Testis (tissue), 3 donors: ENCODE data around the gene ITPR2. TPM values are rescaled to one million over a fixed set of nuclear protein-coding genes. Genes with fewer than 3 reads are reported as not detected.

Experiments used
- DNase-seq: peaks from one replicate; pipeline ENCODE4 v3.0.0-alpha.2; 2019
- H3K27ac ChIP-seq, 2 donors: fragments of 200-600 bp; sonication (generic); one replicate each; pipeline ENCODE4 v1.5.1; 2019
- H3K27me3 ChIP-seq: fragments of 200-600 bp; sonication (generic); one replicate; pipeline ENCODE4 v1.5.1; 2019
- H3K36me3 ChIP-seq: fragments of 200-600 bp; sonication (generic); one replicate; pipeline ENCODE4 v1.5.1; 2017; ENCODE audit warnings: low read depth; ENCODE audit errors: missing control alignments
- H3K4me1 ChIP-seq: fragments of 200-600 bp; sonication (generic); one replicate; pipeline ENCODE4 v1.5.1; 2019
- H3K4me3 ChIP-seq, 2 donors: fragments of 200-600 bp; sonication (generic); one replicate each; pipeline ENCODE4 v1.5.1; 2017 to 2019
- H3K9me3 ChIP-seq: fragments of 200-600 bp; sonication (generic); one replicate; pipeline ENCODE4 v1.5.1; 2017
- CTCF ChIP-seq, 3 experiments: fragments of 450-650 bp in 2 of 3; fragments of 200-600 bp in 1 of 3; sonication (generic) in 1 of 3; IDR thresholded peaks; one replicate each; pipeline ENCODE4 v1.5.1; 2016 to 2019; ENCODE audit warnings: antibody characterized with exemption in 3 of 3, mild to moderate bottlenecking in 2 of 3, moderate library complexity in 1 of 3
- POLR2A ChIP-seq: fragments of 450-650 bp; IDR thresholded peaks from one replicate; pipeline ENCODE4 v1.6.1; 2017; ENCODE audit warnings: antibody characterized with exemption, mild to moderate bottlenecking, moderate library complexity
- WGBS, 2 donors: methylation state at CpG; one replicate each; pipeline ENCODE4 v1.1.5; 2018; 5-methylcytosine and 5-hydroxymethylcytosine counted together
- intact Hi-C: fragments of 100-400 bp; cut with DNase I; formaldehyde crosslinking; loops from one replicate; pipeline ENCODE4 v1.15.1; 2023; ENCODE audit warnings: low total_unique reads
- polyA plus RNA-seq: library from polyadenylated mRNA; stranded (reverse); fragments of 350-450 nt; fragmentation: Illumina TruSeq; extraction: RNeasy Lipid Tissue Mini Kit (QIAGEN cat#74804); gene quantifications from one replicate; pipeline ENCODE4 v1.2.3, GENCODE V29; 2014; ENCODE audit warnings: low read depth, low replicate concordance; ENCODE audit not compliant: insufficient read depth
- total RNA-seq, 2 donors: library from RNA; depleted of rRNA; stranded (reverse); fragments of >200 nt; gene quantifications; one replicate each; pipeline ENCODE4 v1.2.3, GENCODE V29; 2016

Gene ITPR2
- total and polyA plus RNA-seq, 3 donors from 2014 or later: 4.9 to 60.6 (median 56.9) TPM

GRCh38 chr12:26686408-26686807, 146.6 kb downstream of the ITPR2 start:
- no peak for DNase-seq
- H3K36me3 ChIP-seq: no peaks in the 10 kb centered on the region
- 66 to 69% methylated on average over 4 of the region's 4 CpGs for WGBS, 2 donors
- no peaks in the 10 kb centered on the region for H3K9me3 ChIP-seq
- intact Hi-C loops: no loop called here
- no peaks in the 10 kb centered on the region for H3K27me3 ChIP-seq
- no peak overlapping the region for H3K27ac ChIP-seq
- no peaks in the 10 kb centered on the region for H3K4me1 ChIP-seq
- no peak overlapping the region for H3K4me3 ChIP-seq
- no peak for TF ChIP-seq POLR2A
- TF ChIP-seq CTCF (IDR thresholded peaks at IDR 0.05): no peak

GRCh38 chr12:26684101-26684500, 148.9 kb downstream of the ITPR2 start:
- H3K4me1 ChIP-seq: no peaks in the 10 kb centered on the region
- H3K9me3 ChIP-seq: no peaks in the 10 kb centered on the region
- DNase-seq: no peak
- H3K27ac ChIP-seq: no peak overlapping the region
- H3K27me3 ChIP-seq: no peaks in the 10 kb centered on the region
- intact Hi-C loops: no loop called here
- TF ChIP-seq POLR2A (no peak), CTCF (IDR thresholded peaks at IDR 0.05) (no peak)
- H3K4me3 ChIP-seq: no peak overlapping the region
- H3K36me3 ChIP-seq: no peaks in the 10 kb centered on the region

DNA sequence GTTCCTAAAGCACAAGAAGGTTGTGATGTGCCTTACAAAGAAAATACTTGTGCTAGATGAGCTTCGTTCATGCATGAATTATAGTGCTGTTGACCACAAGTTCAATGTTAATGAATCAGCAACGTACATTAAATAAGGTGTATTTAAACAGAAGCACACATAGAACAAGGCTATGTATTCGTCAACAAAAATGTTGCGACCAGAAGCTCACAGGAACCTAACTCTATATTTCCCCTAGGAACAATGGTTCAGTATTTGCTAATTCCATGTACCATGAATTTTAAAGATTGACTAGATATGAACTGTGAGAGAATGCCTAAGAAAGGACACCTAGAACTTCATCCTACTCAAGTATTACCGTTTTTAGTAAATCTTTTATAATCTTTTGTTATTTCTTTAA, 149.6 kb downstream of the ITPR2 start:
- no peaks in the 10 kb centered on the region for H3K36me3 ChIP-seq
- DNase-seq: no peak
- H3K9me3 ChIP-seq: no peaks in the 10 kb centered on the region
- intact Hi-C loops: no loop called here
- WGBS, 2 donors: 86 to 89% methylated on average over 5 of the region's 5 CpGs
- no peak for TF ChIP-seq POLR2A
- TF ChIP-seq CTCF (IDR thresholded peaks at IDR 0.05): no peak
- H3K27me3 ChIP-seq: no peaks in the 10 kb centered on the region
- no peaks in the 10 kb centered on the region for H3K4me1 ChIP-seq
- no peak overlapping the region for H3K27ac ChIP-seq
- H3K4me3 ChIP-seq: no peak overlapping the region

GRCh38 chr12:26680727-26681455, 152.1 kb downstream of the ITPR2 start:
- no peaks in the 10 kb centered on the region for H3K9me3 ChIP-seq
- no peaks in the 10 kb centered on the region for H3K27me3 ChIP-seq
- H3K36me3 ChIP-seq: no peaks in the 10 kb centered on the region
- WGBS, 2 donors: 78 to 85% methylated on average over 3 of the region's 3 CpGs
- intact Hi-C loops: no loop called here
- no peak overlapping the region for H3K4me3 ChIP-seq
- TF ChIP-seq CTCF (IDR thresholded peaks at IDR 0.05) (no peak), POLR2A (no peak)
- no peaks in the 10 kb centered on the region for H3K4me1 ChIP-seq
- DNase-seq: no peak
- no peak overlapping the region for H3K27ac ChIP-seq
